Measurements from ENCODE around the gene VCAN.

The VCAN gene

GRCh38 chr5:83494087-83494620 lies 22.6 kb downstream of the VCAN start:
- TF ChIP-seq CTCF (IDR thresholded peaks at IDR 0.05), result no peak
- peak overlapping the region in 1 of 2 donors; percentile 47 for H3K27ac ChIP-seq
- H3K4me3 ChIP-seq, result no peak overlapping the region
- no peak for DNase-seq (ENCODE audit: low spot score)

- no peak for TF ChIP-seq CTCF (IDR thresholded peaks at IDR 0.05)
- Histone ChIP-seq H3K4me3 (no peak overlapping the region), H3K27ac (peak overlapping the region in 1 of 2 donors; percentile 47)
- no peak for DNase-seq (ENCODE audit: low spot score)
Observed at GRCh38 chr5:83494666-83495065, 23.1 kb downstream of the VCAN start.

GRCh38 chr5:83496626-83497025 lies 25.1 kb downstream of the VCAN start:
- DNase-seq (ENCODE audit: low spot score), result no peak
- H3K27ac ChIP-seq, result no peak overlapping the region
- no peak overlapping the region for H3K4me3 ChIP-seq
- no peak for TF ChIP-seq CTCF (IDR thresholded peaks at IDR 0.05)

GRCh38 chr5:83498585-83498984 lies 27.0 kb downstream of the VCAN start:
- no peak for TF ChIP-seq CTCF (IDR thresholded peaks at IDR 0.05)
- Histone ChIP-seq H3K4me3 (no peak overlapping the region), H3K27ac (no peak overlapping the region)
- no peak for DNase-seq (ENCODE audit: low spot score)

- Histone ChIP-seq H3K27ac (no peak overlapping the region), H3K4me3 (no peak overlapping the region)
- TF ChIP-seq CTCF (IDR thresholded peaks at IDR 0.05), result no peak
- DNase-seq (ENCODE audit: low spot score), result no peak
Observed at GRCh38 chr5:83503662-83504061, 32.1 kb downstream of the VCAN start.

- DNase-seq (ENCODE audit: low spot score), result no peak
- TF ChIP-seq CTCF (IDR thresholded peaks at IDR 0.05), result no peak
- Histone ChIP-seq H3K4me3 (no peak overlapping the region), H3K27ac (no peak overlapping the region)
Observed at GRCh38 chr5:83507431-83507830, 35.9 kb downstream of the VCAN start.

- peak overlapping the region; percentile 25 for H3K4me3 ChIP-seq
- no peak for TF ChIP-seq CTCF (IDR thresholded peaks at IDR 0.05)
- peak overlapping the region in 1 of 2 donors; percentile 44 for H3K27ac ChIP-seq
- DNase-seq (ENCODE audit: low spot score), result no peak
Observed at GRCh38 chr5:83509540-83509939, 38.0 kb downstream of the VCAN start.

All from coronary artery (tissue), 2 donors.